HCT116 (cell line): ENCODE data around the gene TTC17. TPM values are rescaled to one million over a fixed set of nuclear protein-coding genes. Genes with fewer than 3 reads are reported as not detected.

Source experiments
- ATAC-seq: fragments of 200-7000 bp; cut with Tn5 transposase; 2 replicates; pipeline ENCODE4 v1.9.1; 2020; ENCODE audit warnings: mild to moderate bottlenecking, moderate library complexity
- BruUV-seq: library from RNA; stranded (reverse); fragments of 400-500 nt; replicated peaks from 2 replicates; lab custom pipeline; 2021; lab: Mats Ljungman, UMichigan
- CTCF ChIA-PET: fragments of 300-600 bp; sonication (Branson Sonifier 250); formaldehyde crosslinking; loops from one replicate; lab custom pipeline; 2021; ENCODE audit warnings: antibody characterized with exemption; lab: Charles Lee
- POLR2A ChIA-PET: fragments of 300-600, 350-600 bp; sonication (Branson Sonifier 250); formaldehyde crosslinking; loops from one replicate; lab custom pipeline; 2021; ENCODE audit warnings: antibody characterized with exemption; lab: Charles Lee
- RAD21 ChIA-PET, 2 experiments: fragments of 300-600 bp; sonication (Branson Sonifier 250); formaldehyde crosslinking; loops; one replicate each; lab custom pipeline; 2023; ENCODE audit warnings: low total read pairs in 2 of 2; ENCODE audit not compliant: uncharacterized antibody in 2 of 2, unreplicated experiment in 2 of 2, low non-redundant PET in 1 of 2; lab: Charles Lee
- DNase-seq: peaks from one replicate; pipeline ENCODE4 v3.0.0-alpha.2; 2010; ENCODE audit warnings: low read depth, low spot score
- H2AFZ ChIP-seq: fragments of 200-600 bp; shearing (Covaris generic), sonication (generic); 2 replicates; pipeline ENCODE4 v1.6.1; 2017; ENCODE audit warnings: low read depth, mixed run types, mixed read lengths, antibody characterized with exemption, low read length; ENCODE audit not compliant: poor library complexity, severe bottlenecking
- H3K27ac ChIP-seq: 2 replicates; pipeline ENCODE4 v1.5.1; 2012; ENCODE audit warnings: low read depth, low read length
- H3K27me3 ChIP-seq: fragments of 200-600 bp; sonication (generic); 2 replicates; pipeline ENCODE4 v1.6.1; 2016; ENCODE audit warnings: mixed run types, low read length, mixed read lengths; ENCODE audit not compliant: insufficient read depth
- H3K36me3 ChIP-seq, 2 experiments: fragments of 200-500 bp in 1 of 2; fragments of 200-600 bp in 1 of 2; sonication (Bioruptor generic) in 1 of 2; sonication (generic) in 1 of 2; 2 replicates each; pipeline versions ENCODE4 v1.5.1 to v1.6.1; 2014 to 2016; ENCODE audit warnings: low read length in 2 of 2, inconsistent platforms in 1 of 2, mixed read lengths in 1 of 2, mixed run types in 1 of 2; ENCODE audit not compliant: insufficient read depth in 2 of 2, control insufficient read depth in 1 of 2
- H3K4me1 ChIP-seq, 2 experiments: fragments of 200-600 bp in 1 of 2; sonication (generic) in 1 of 2; 2 replicates each; pipeline versions ENCODE4 v1.5.1 to v1.6.1; 2012 to 2017; ENCODE audit warnings: low read length in 2 of 2, inconsistent platforms in 1 of 2, mild to moderate bottlenecking in 1 of 2, mixed read lengths in 1 of 2, mixed run types in 1 of 2, moderate library complexity in 1 of 2; ENCODE audit not compliant: insufficient read depth in 2 of 2, control insufficient read depth in 1 of 2
- H3K4me2 ChIP-seq: fragments of 200-600 bp; sonication (generic); 2 replicates; pipeline ENCODE4 v1.6.1; 2017; ENCODE audit warnings: mixed run types, low read length, mixed read lengths
- H3K4me3 ChIP-seq, 2 experiments: fragments of 200-600 bp in 1 of 2; sonication (generic) in 1 of 2; replicated peaks in 1 of 2; 2 replicates each; pipeline ENCODE4 v1.5.1; 2011 to 2016; ENCODE audit warnings: low read length in 2 of 2, control low read depth in 1 of 2, low read depth in 1 of 2, mild to moderate bottlenecking in 1 of 2, mixed read lengths in 1 of 2, mixed run types in 1 of 2
- H3K79me2 ChIP-seq: fragments of 200-600 bp; sonication (generic); 2 replicates; pipeline ENCODE4 v1.6.1; 2017; ENCODE audit warnings: mild to moderate bottlenecking, mixed run types, low read length, moderate library complexity, mixed read lengths; ENCODE audit not compliant: insufficient read depth
- H3K9ac ChIP-seq: fragments of 200-600 bp; sonication (generic); 2 replicates; pipeline ENCODE4 v1.6.1; 2016; ENCODE audit warnings: low read length, mixed read lengths
- H3K9me2 ChIP-seq: fragments of 200-600 bp; sonication (generic), shearing (Covaris generic); 2 replicates; pipeline ENCODE4 v1.6.1; 2017; ENCODE audit warnings: mixed run types, mild to moderate bottlenecking, moderate library complexity; ENCODE audit not compliant: insufficient read depth
- H3K9me3 ChIP-seq, 2 experiments: fragments of 200-500 bp in 1 of 2; fragments of 200-600 bp in 1 of 2; sonication (Bioruptor generic) in 1 of 2; sonication (generic) in 1 of 2; 2 replicates each; pipeline ENCODE4 v1.6.1; 2014 to 2017; ENCODE audit warnings: low read length in 2 of 2, mixed read lengths in 2 of 2, inconsistent platforms in 1 of 2, low read depth in 1 of 2, mild to moderate bottlenecking in 1 of 2, mixed run types in 1 of 2, moderate library complexity in 1 of 2; ENCODE audit not compliant: control insufficient read depth in 1 of 2, insufficient read depth in 1 of 2
- H4K20me1 ChIP-seq: fragments of 200-600 bp; sonication (generic), shearing (Covaris generic); 2 replicates; pipeline ENCODE4 v1.6.1; 2017; ENCODE audit warnings: mixed run types, mild to moderate bottlenecking, moderate library complexity; ENCODE audit not compliant: insufficient read depth
- ATF3 ChIP-seq: IDR thresholded peaks from 2 replicates; pipeline ENCODE4 v1.6.1; 2012
- EGR1 ChIP-seq: IDR thresholded peaks from 2 replicates; pipeline ENCODE4 v1.6.1; 2012; ENCODE audit warnings: low read depth
- EZH2phosphoT487 ChIP-seq: fragments of 200-600 bp; IDR thresholded peaks from 2 replicates; pipeline ENCODE4 v1.6.1; 2018; ENCODE audit warnings: antibody characterized with exemption, borderline replicate concordance
- ZNF274 ChIP-seq: fragments of 200-500 bp; sonication (Bioruptor generic); IDR thresholded peaks from 2 replicates; pipeline ENCODE4 v1.6.1; 2014; ENCODE audit warnings: mild to moderate bottlenecking, low read depth, low read length, inconsistent platforms
- intact Hi-C: fragments of 100-400 bp; cut with micrococcal nuclease; formaldehyde crosslinking; loops from 2 replicates; pipeline ENCODE4 v1.10.0; 2022
- total RNA-seq: library from RNA; stranded (reverse); gene quantifications from one replicate; pipeline ENCODE4 v1.2.1, GENCODE V29; 2021; ENCODE audit not compliant: unreplicated experiment
- TF ChIP-seq, protein P1 (sequence below): IDR thresholded peaks from 2 replicates; pipeline ENCODE4 v1.6.1; 2012; ENCODE audit warnings: low read depth

TTC17 gene
- total RNA-seq, 1 experiment from 2014 or later = 51.6 TPM

GRCh38 chr11:43541993-43542392, 183.3 kb downstream of the TTC17 start (continued):
- TF ChIP-seq, protein P1, sequence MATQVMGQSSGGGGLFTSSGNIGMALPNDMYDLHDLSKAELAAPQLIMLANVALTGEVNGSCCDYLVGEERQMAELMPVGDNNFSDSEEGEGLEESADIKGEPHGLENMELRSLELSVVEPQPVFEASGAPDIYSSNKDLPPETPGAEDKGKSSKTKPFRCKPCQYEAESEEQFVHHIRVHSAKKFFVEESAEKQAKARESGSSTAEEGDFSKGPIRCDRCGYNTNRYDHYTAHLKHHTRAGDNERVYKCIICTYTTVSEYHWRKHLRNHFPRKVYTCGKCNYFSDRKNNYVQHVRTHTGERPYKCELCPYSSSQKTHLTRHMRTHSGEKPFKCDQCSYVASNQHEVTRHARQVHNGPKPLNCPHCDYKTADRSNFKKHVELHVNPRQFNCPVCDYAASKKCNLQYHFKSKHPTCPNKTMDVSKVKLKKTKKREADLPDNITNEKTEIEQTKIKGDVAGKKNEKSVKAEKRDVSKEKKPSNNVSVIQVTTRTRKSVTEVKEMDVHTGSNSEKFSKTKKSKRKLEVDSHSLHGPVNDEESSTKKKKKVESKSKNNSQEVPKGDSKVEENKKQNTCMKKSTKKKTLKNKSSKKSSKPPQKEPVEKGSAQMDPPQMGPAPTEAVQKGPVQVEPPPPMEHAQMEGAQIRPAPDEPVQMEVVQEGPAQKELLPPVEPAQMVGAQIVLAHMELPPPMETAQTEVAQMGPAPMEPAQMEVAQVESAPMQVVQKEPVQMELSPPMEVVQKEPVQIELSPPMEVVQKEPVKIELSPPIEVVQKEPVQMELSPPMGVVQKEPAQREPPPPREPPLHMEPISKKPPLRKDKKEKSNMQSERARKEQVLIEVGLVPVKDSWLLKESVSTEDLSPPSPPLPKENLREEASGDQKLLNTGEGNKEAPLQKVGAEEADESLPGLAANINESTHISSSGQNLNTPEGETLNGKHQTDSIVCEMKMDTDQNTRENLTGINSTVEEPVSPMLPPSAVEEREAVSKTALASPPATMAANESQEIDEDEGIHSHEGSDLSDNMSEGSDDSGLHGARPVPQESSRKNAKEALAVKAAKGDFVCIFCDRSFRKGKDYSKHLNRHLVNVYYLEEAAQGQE = no peak
- no peak for TF ChIP-seq EZH2phosphoT487

GRCh38 chr11:43542750-43543712, 184.3 kb downstream of the TTC17 start:
- no peak overlapping the region for H3K9ac ChIP-seq
- POLR2A ChIA-PET = no interaction called here

More at GRCh38 chr11:43542750-43543712, 184.3 kb downstream of the TTC17 start:
- no TSS peak for BruUV-seq
- H4K20me1 ChIP-seq = no peaks in the 10 kb centered on the region
- no peaks in the 10 kb centered on the region for H3K9me3 ChIP-seq
- no peaks in the 10 kb centered on the region for H3K4me1 ChIP-seq
- CTCF ChIA-PET = no interaction called here
- H3K9me2 ChIP-seq = no peaks in the 10 kb centered on the region
- no peak overlapping the region for H2AFZ ChIP-seq
- no peak overlapping the region for H3K4me2 ChIP-seq
- H3K27ac ChIP-seq = no peak overlapping the region
- intact Hi-C loops = no loop called here
- H3K4me3 ChIP-seq = no peak overlapping the region
- no peaks in the 10 kb centered on the region for H3K36me3 ChIP-seq
- no peaks in the 10 kb centered on the region for H3K79me2 ChIP-seq
- H3K27me3 ChIP-seq = peaks cover 17% of the 10 kb centered on the region
- DNase-seq (no peak), ATAC-seq (no peak)
- RAD21 ChIA-PET = no interaction called here
- TF ChIP-seq EGR1 (no peak), ZNF274 (no peak), ATF3 (no peak)

Other genes with a start within 250 kb of the TTC17 start
- 122 TPM for gene API5, start 46.9 kb upstream of the TTC17 start, total RNA-seq